Raji (cell line): Measurements from ENCODE around the gene RAB40C.

Experiments used
- POLR2A ChIP-seq: IDR thresholded peaks from 2 replicates; pipeline ENCODE4 v1.6.1; 2011; ENCODE audit warnings: low read depth, low read length, control low read depth; ENCODE audit not compliant: insufficient read depth

The RAB40C gene

GRCh38 chr16:577796-578195 is 12.1 kb upstream of the RAB40C start:
- no peak for TF ChIP-seq POLR2A

GRCh38 chr16:578232-578869 is 11.5 kb upstream of the RAB40C start:
- no peak for TF ChIP-seq POLR2A

GRCh38 chr16:578870-579405 is 10.9 kb upstream of the RAB40C start:
- TF ChIP-seq POLR2A = no peak

GRCh38 chr16:580141-580945 is 9.5 kb upstream of the RAB40C start:
- TF ChIP-seq POLR2A = no peak

GRCh38 chr16:580946-581498 is 8.8 kb upstream of the RAB40C start:
- no peak for TF ChIP-seq POLR2A

- no peak for TF ChIP-seq POLR2A
Observed at GRCh38 chr16:582218-582613, 7.7 kb upstream of the RAB40C start.

GRCh38 chr16:582614-583331 is 7.1 kb upstream of the RAB40C start:
- no peak for TF ChIP-seq POLR2A

- no peak for TF ChIP-seq POLR2A
Observed at GRCh38 chr16:583470-583814, 6.4 kb upstream of the RAB40C start.

GRCh38 chr16:583815-584591 is 5.9 kb upstream of the RAB40C start:
- TF ChIP-seq POLR2A = no peak

GRCh38 chr16:585351-585750 is 4.5 kb upstream of the RAB40C start:
- TF ChIP-seq POLR2A = peak; percentile 30; the same call in 1 of the 2 replicates

GRCh38 chr16:586047-586644 is 3.7 kb upstream of the RAB40C start:
- no peak for TF ChIP-seq POLR2A

GRCh38 chr16:586645-587590 is 2.9 kb upstream of the RAB40C start:
- TF ChIP-seq POLR2A = peak; percentile 68

- no peak for TF ChIP-seq POLR2A
Observed at GRCh38 chr16:588639-588888, 1.3 kb upstream of the RAB40C start.
